DND-41 (cell line): ENCODE results near the gene PHF21B.
"Not testable (repeated sequence)": the region's sequence is repeated elsewhere in the genome, so short reads cannot be mapped to it uniquely, and the experiment has no call there.

Experiments
- ATAC-seq: fragments of 200-7000 bp; cut with Tn5 transposase; 3 replicates; pipeline ENCODE4 v1.9.1; 2021; ENCODE audit warnings: low read depth; ENCODE audit not compliant: insufficient read depth
- DNase-seq: peaks from one replicate; pipeline ENCODE4 v3.0.0-alpha.2; 2020
- H2AFZ ChIP-seq: 2 replicates; pipeline ENCODE4 v1.6.0; 2012; ENCODE audit warnings: low read depth, low read length
- H3K27ac ChIP-seq: 2 replicates; pipeline ENCODE4 v1.5.1; 2012; ENCODE audit warnings: low read length, inconsistent platforms
- H3K27me3 ChIP-seq: fragments of 200-600 bp; sonication (generic); 2 replicates; pipeline ENCODE4 v1.6.0; 2012; ENCODE audit warnings: low read length, mild to moderate bottlenecking, inconsistent platforms; ENCODE audit not compliant: insufficient read depth, poor library complexity
- H3K36me3 ChIP-seq: 2 replicates; pipeline ENCODE4 v1.5.1; 2012; ENCODE audit warnings: low read length, inconsistent platforms; ENCODE audit not compliant: insufficient read depth
- H3K4me1 ChIP-seq: 2 replicates; pipeline ENCODE4 v1.5.1; 2012; ENCODE audit warnings: mild to moderate bottlenecking, low read length; ENCODE audit not compliant: insufficient read depth
- H3K4me2 ChIP-seq: 2 replicates; pipeline ENCODE4 v1.6.0; 2012; ENCODE audit warnings: mild to moderate bottlenecking, moderate library complexity, low read length, inconsistent platforms; ENCODE audit not compliant: insufficient read depth
- H3K4me3 ChIP-seq, 2 experiments: fragments of 200-600 bp in 1 of 2; shearing (Covaris generic) in 1 of 2; 2 replicates each; pipeline ENCODE4 v1.5.1; 2012 to 2016; ENCODE audit warnings: inconsistent platforms in 2 of 2, low read length in 2 of 2, mild to moderate bottlenecking in 2 of 2, low read depth in 1 of 2, moderate library complexity in 1 of 2
- H3K79me2 ChIP-seq: 2 replicates; pipeline ENCODE4 v1.6.0; 2012; ENCODE audit warnings: low read length, inconsistent platforms; ENCODE audit not compliant: insufficient read depth
- H3K9ac ChIP-seq: 2 replicates; pipeline ENCODE4 v1.6.0; 2012; ENCODE audit warnings: low read depth, mild to moderate bottlenecking, inconsistent platforms, low read length, moderate library complexity
- H3K9me3 ChIP-seq: 2 replicates; pipeline ENCODE4 v1.5.1; 2012; ENCODE audit warnings: low read length, moderate library complexity, mild to moderate bottlenecking, inconsistent platforms; ENCODE audit not compliant: insufficient read depth, severe bottlenecking
- H4K20me1 ChIP-seq: 2 replicates; pipeline ENCODE4 v1.6.0; 2012; ENCODE audit warnings: low read length; ENCODE audit not compliant: insufficient read depth
- CTCF ChIP-seq: IDR thresholded peaks from 2 replicates; pipeline ENCODE4 v1.5.1; 2012; ENCODE audit warnings: borderline replicate concordance, low read length, moderate library complexity, mild to moderate bottlenecking; ENCODE audit not compliant: poor library complexity, severe bottlenecking; ENCODE audit errors: extremely low read depth
- EZH2 ChIP-seq: IDR thresholded peaks from 3 replicates; pipeline ENCODE4 v1.6.1; 2012; ENCODE audit warnings: borderline replicate concordance, low read depth, mild to moderate bottlenecking, moderate library complexity, low read length, inconsistent platforms; ENCODE audit not compliant: severe bottlenecking

Gene PHF21B

GRCh38 chr22:44925465-44926123 lies 84.2 kb downstream of the PHF21B start:
- Histone ChIP-seq H4K20me1 (peaks cover 31% of the 10 kb centered on the region; the same call in 1 of the 2 replicates), H3K4me3 (no peak overlapping the region), H2AFZ (no peak overlapping the region), H3K27ac (no peak overlapping the region), H3K79me2 (peaks cover 74% of the 10 kb centered on the region), H3K27me3 (no peaks in the 10 kb centered on the region), H3K9me3 (no peaks in the 10 kb centered on the region), H3K36me3 (peaks cover 27% of the 10 kb centered on the region), H3K9ac (no peak overlapping the region), H3K4me1 (no peaks in the 10 kb centered on the region), H3K4me2 (no peak overlapping the region)
- ATAC-seq (no peak), DNase-seq (no peak)
- TF ChIP-seq EZH2, result no peak
- no peak for TF ChIP-seq CTCF

- Histone ChIP-seq H3K27ac (no peak overlapping the region), H3K36me3 (peaks cover 28% of the 10 kb centered on the region), H3K27me3 (no peaks in the 10 kb centered on the region), H2AFZ (no peak overlapping the region), H3K4me3 (no peak overlapping the region), H3K9ac (no peak overlapping the region), H3K9me3 (no peaks in the 10 kb centered on the region), H3K4me2 (no peak overlapping the region), H4K20me1 (peaks cover 32% of the 10 kb centered on the region), H3K4me1 (no peaks in the 10 kb centered on the region), H3K79me2 (peaks cover 73% of the 10 kb centered on the region)
- DNase-seq (no peak), ATAC-seq (no peak)
- TF ChIP-seq CTCF (no peak), EZH2 (no peak)
These were observed 85.1 kb downstream of the PHF21B start for GRCh38 chr22:44924710-44925109.

- Histone ChIP-seq H3K4me1 (no peaks in the 10 kb centered on the region), H3K27me3 (no peaks in the 10 kb centered on the region), H2AFZ (no peak overlapping the region), H4K20me1 (peaks cover 29% of the 10 kb centered on the region), H3K4me3 (no peak overlapping the region), H3K79me2 (peaks cover 69% of the 10 kb centered on the region), H3K9ac (no peak overlapping the region), H3K9me3 (no peaks in the 10 kb centered on the region), H3K36me3 (peaks cover 25% of the 10 kb centered on the region), H3K4me2 (no peak overlapping the region), H3K27ac (no peak overlapping the region)
- TF ChIP-seq CTCF, result no peak
- no peak for TF ChIP-seq EZH2
- no peak for DNase-seq
- ATAC-seq, result no peak
These were observed 85.7 kb downstream of the PHF21B start for GRCh38 chr22:44924098-44924497.

- ATAC-seq, DNase-seq, H3K9ac ChIP-seq, H3K4me3 ChIP-seq, H3K4me1 ChIP-seq, H3K4me2 ChIP-seq, H3K27me3 ChIP-seq, H3K9me3 ChIP-seq, H3K27ac ChIP-seq, H2AFZ ChIP-seq: not testable (repeated sequence)
- Histone ChIP-seq H4K20me1 (peaks cover 39% of the 10 kb centered on the region), H3K36me3 (peaks cover 35% of the 10 kb centered on the region), H3K79me2 (peaks cover 53% of the 10 kb centered on the region)
These were observed 88.0 kb downstream of the PHF21B start for GRCh38 chr22:44921766-44922165.
